Measurements from ENCODE around the gene PAWR.

- TF ChIP-seq, protein P1, sequence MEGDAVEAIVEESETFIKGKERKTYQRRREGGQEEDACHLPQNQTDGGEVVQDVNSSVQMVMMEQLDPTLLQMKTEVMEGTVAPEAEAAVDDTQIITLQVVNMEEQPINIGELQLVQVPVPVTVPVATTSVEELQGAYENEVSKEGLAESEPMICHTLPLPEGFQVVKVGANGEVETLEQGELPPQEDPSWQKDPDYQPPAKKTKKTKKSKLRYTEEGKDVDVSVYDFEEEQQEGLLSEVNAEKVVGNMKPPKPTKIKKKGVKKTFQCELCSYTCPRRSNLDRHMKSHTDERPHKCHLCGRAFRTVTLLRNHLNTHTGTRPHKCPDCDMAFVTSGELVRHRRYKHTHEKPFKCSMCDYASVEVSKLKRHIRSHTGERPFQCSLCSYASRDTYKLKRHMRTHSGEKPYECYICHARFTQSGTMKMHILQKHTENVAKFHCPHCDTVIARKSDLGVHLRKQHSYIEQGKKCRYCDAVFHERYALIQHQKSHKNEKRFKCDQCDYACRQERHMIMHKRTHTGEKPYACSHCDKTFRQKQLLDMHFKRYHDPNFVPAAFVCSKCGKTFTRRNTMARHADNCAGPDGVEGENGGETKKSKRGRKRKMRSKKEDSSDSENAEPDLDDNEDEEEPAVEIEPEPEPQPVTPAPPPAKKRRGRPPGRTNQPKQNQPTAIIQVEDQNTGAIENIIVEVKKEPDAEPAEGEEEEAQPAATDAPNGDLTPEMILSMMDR (IDR thresholded peaks at IDR 0.05) = no peak
- no peak for TF ChIP-seq POLR2A (IDR thresholded peaks at IDR 0.05)
- no peak for TF ChIP-seq POLR2AphosphoS5 (IDR thresholded peaks at IDR 0.05)
Observed at GRCh38 chr12:79537675-79538074, 153.1 kb downstream of the PAWR start.
